Fibroblast of gingiva (primary cell): Measurements from ENCODE around the gene ZNF141.
"Not testable (repeated sequence)": the region's sequence is repeated elsewhere in the genome, so short reads cannot be mapped to it uniquely, and the experiment has no call there.

Experiments
- DNase-seq: peaks from one replicate; pipeline ENCODE4 v3.0.0-alpha.2; 2011; ENCODE audit warnings: low read depth

ZNF141 gene

DNA sequence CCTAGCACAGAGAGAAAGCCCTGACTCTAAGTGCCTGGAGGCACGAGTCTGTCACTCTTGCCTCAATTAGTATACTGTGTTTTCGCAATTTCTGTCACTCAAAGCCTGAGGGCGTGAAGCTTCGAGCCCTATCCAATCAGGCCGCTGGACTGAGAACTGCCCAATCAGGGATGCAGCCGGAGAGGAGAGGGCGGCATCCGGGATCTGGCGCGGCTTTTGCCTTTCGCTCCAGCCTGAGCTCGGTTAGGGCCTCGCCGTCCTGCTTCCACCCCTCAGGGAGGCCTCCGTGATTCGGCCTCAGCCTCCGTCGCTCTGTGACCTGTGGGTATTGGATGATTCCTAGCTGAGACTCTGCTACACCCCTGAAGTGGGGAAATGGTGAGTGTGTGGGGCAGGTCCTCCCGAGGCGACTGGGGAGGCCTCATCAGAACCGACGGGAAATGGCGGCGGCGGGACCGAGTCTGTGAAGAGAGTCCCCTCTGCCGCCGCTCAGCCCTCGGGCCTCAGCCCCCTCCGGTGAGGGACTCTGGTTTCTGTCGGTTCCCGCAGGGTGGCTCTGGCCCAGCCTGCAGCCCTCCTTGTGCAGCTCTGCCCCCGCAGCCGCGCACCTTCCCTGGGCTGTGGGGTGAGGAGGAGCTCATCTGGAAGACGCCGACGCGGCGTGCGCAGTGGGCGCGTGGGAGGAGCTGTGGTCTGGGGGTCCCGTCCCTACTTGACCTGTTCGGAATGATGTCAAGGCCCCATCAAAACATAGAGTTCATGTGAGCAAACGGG is 48.5 kb downstream of the ZNF141 start:
- no peak for DNase-seq

DNA sequence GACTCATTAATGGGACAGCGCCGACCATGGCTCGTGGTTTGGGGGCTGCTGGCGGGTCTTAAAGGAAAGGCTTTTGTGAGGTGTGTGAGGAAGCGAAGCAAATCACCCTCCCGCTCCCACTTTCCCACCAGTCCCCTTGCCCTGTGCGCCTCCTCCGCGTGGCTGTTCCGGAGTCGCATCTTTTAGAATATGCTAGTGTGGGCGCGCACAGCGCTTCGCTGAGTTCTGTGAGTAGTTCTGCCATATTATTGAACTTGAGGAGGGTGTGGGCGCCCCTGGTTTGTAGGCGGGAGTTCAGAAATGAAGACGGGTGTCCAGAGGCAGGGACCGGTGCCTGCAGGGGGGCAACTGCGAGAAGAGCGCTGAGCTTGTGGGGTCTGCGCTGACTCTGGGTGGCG is 49.1 kb downstream of the ZNF141 start:
- no peak for DNase-seq

DNA sequence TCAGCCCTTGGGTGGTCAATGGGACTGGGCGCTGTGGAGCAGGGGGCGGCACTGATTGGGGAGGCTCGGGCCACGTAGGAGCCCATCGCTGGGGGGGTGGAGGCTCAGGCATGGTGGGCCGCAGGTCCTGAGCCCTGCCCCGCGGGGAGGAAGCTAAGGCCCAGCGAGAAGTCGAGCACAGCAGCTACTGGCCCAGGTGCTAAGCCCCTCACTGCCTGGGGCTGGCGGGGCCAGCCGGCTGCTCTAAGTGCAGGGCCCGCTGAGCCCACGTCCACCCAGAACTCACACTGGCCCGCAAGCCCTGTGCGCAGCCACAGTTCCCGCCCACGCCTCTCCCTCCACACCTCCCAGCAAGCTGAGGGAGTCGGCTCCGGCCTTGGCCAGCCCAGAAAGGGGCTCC is 66.4 kb downstream of the ZNF141 start:
- DNase-seq: no peak

DNA sequence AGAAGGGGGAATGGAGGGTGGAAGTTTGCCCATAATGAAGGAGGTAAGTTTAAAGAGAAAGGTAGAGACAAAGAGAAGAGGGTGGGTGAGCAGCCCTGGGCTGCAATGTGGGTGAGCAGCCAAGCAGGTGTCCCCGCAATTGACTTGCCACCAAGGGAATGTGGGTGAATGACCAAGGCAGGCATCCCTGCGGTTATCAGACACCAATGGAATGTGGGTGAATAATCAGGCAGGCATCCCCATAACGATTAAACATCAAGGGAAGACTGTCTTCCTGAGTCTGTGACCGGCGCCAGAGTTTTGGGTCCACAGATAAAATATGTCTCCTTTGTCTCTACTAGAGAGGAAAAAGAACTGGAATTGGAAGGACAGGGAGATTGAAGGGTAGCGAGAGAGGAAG is 70.7 kb downstream of the ZNF141 start:
- not testable (repeated sequence) for DNase-seq

DNA sequence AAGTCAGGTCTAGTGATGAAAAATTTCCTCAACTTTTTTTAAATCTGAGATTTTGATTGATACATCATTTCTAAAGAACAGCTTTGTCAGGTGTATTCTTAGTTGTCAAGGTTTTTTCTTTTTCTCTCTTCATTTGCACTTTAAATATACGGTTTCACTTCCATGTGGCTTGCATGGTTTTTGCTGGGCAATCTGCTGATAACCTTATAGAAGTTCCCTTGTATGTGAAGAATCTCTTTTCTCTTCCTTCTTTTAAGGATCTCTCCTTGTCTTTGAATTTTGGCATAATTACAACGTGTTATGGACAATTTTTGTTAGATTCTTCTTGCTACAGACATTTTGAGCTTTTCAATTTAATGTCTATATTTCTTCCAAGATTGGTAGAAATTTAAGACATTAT is 85.0 kb downstream of the ZNF141 start:
- no peak for DNase-seq
